Tibial artery (tissue), 4 donors: ENCODE measurements around the gene SERPINA6.

Experiments
- DNase-seq, 2 donors: peaks; one replicate each; pipeline ENCODE4 v3.0.0-alpha.2; 2019
- H3K27ac ChIP-seq, 2 donors: fragments of 200-600 bp; sonication (generic) in 1 of 2; 1 replicate in 1 of 2; 2 replicates in 1 of 2; pipeline ENCODE4 v1.5.1; 2018 to 2019; ENCODE audit warnings: mild to moderate bottlenecking in 1 of 2
- H3K27me3 ChIP-seq, 2 donors: fragments of 200-600 bp; sonication (generic) in 1 of 2; one replicate each; pipeline versions ENCODE4 v1.5.1 to v1.6.0; 2016 to 2019
- H3K36me3 ChIP-seq, 3 donors: fragments of 200-600 bp; sonication (generic) in 2 of 3; one replicate each; pipeline ENCODE4 v1.5.1; 2016 to 2019; ENCODE audit warnings: mild to moderate bottlenecking in 2 of 3
- H3K4me1 ChIP-seq, 4 donors: fragments of 200-600 bp; sonication (generic) in 2 of 4; 1 replicate in 3 of 4; 2 replicates in 1 of 4; pipeline ENCODE4 v1.5.1; 2016 to 2019
- H3K4me3 ChIP-seq, 2 donors: fragments of 200-600 bp; sonication (generic) in 1 of 2; 1 replicate in 1 of 2; 2 replicates in 1 of 2; pipeline ENCODE4 v1.5.1; 2018 to 2019; ENCODE audit warnings: mild to moderate bottlenecking in 2 of 2
- H3K9me3 ChIP-seq, 3 donors: fragments of 200-600 bp; sonication (generic) in 1 of 3; one replicate each; pipeline ENCODE4 v1.5.1; 2016 to 2019
- intact Hi-C: fragments of 100-400 bp; cut with DNase I; formaldehyde crosslinking; loops from one replicate; pipeline ENCODE4 v1.15.0; 2023; ENCODE audit warnings: low total_unique reads
- TF ChIP-seq, protein P1 (sequence below), 2 experiments: fragments of 200-600 bp in 1 of 2; fragments of 450-650 bp in 1 of 2; IDR thresholded peaks; one replicate each; pipeline ENCODE4 v1.5.1; 2017 to 2019; ENCODE audit warnings: antibody characterized with exemption in 2 of 2, mild to moderate bottlenecking in 1 of 2, moderate library complexity in 1 of 2

Gene SERPINA6

DNA sequence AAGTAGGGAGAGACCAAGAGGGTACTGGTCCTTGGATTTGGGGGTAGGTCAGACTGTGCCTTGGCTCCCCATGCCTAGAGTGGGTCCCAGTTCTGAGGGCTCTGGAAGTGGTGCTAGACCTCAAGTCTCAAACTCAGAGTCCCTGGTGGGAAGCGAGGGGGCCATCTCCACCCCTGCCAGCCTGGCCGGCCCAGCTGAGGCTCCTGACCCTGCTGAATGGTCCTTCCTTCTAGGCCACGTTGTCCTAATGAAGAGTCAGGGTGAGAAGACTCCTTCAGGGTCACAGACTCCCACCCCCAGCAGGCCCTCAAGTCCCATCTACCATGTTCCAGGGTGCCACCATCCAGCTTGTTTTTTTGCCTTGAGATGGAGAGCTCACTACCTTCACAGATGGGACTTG is 12.9 kb downstream of the SERPINA6 start:
- Histone ChIP-seq H3K4me1 (no peaks in the 10 kb centered on the region), H3K9me3 (no peaks in the 10 kb centered on the region), H3K27me3 (no peaks in the 10 kb centered on the region), H3K36me3 (no peaks in the 10 kb centered on the region), H3K27ac (no peak overlapping the region), H3K4me3 (no peak overlapping the region)
- intact Hi-C loops: no loop called here
- no peak for DNase-seq
- TF ChIP-seq, protein P1, sequence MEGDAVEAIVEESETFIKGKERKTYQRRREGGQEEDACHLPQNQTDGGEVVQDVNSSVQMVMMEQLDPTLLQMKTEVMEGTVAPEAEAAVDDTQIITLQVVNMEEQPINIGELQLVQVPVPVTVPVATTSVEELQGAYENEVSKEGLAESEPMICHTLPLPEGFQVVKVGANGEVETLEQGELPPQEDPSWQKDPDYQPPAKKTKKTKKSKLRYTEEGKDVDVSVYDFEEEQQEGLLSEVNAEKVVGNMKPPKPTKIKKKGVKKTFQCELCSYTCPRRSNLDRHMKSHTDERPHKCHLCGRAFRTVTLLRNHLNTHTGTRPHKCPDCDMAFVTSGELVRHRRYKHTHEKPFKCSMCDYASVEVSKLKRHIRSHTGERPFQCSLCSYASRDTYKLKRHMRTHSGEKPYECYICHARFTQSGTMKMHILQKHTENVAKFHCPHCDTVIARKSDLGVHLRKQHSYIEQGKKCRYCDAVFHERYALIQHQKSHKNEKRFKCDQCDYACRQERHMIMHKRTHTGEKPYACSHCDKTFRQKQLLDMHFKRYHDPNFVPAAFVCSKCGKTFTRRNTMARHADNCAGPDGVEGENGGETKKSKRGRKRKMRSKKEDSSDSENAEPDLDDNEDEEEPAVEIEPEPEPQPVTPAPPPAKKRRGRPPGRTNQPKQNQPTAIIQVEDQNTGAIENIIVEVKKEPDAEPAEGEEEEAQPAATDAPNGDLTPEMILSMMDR (IDR thresholded peaks at IDR 0.05): no peak

DNA sequence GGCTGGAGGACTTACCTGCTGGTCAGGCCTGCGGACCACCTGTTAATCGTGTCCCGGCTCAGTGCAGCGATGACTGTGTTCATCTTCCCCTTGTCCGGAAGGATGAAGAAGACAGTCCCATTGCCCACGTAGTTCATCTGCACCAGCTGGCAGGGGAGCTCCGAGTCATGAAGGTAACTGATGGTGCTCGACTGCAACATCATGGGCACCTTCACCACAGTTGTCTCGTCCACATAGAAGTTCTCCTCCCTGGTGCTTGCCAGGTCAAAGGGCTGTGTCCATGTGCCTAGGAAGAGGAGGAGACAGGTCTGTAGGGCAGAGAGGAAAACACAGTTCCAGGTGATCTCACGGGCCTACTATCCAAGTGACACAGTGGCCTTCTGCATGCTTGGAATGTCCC is 13.4 kb downstream of the SERPINA6 start:
- H3K27me3 ChIP-seq: no peaks in the 10 kb centered on the region
- H3K9me3 ChIP-seq: no peaks in the 10 kb centered on the region
- DNase-seq: no peak
- TF ChIP-seq, protein P1 (IDR thresholded peaks at IDR 0.05): no peak
- no peak overlapping the region for H3K4me3 ChIP-seq
- intact Hi-C loops: no loop called here
- no peak overlapping the region for H3K27ac ChIP-seq
- H3K36me3 ChIP-seq: no peaks in the 10 kb centered on the region
- no peaks in the 10 kb centered on the region for H3K4me1 ChIP-seq

DNA sequence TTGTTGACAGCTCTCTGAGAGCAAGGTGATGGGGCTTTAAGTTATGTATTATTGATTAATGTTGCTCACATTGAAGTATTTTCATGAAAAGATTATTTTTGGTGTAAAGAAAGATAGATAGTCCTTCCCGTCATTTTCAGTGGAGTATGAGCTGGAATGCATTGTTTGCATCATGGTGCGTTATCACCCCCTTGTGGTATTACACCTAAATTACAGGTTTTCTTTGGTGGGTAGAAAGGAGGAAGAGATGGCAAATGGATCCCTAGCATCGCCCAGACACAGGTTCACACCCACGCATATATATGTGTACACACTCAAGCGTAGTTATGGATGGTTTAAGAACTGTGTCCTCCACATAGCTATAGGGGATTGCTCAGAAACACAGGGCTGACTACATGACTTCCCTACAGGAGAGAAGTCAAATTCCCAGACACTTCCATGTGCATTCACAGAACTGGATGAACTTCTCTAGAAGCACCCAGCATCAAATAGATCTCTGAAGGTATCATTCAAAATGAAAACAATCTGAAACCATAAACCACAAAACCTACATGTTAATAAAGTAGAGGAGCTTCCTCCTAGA is 15.6 kb downstream of the SERPINA6 start:
- no peaks in the 10 kb centered on the region for H3K9me3 ChIP-seq
- no peaks in the 10 kb centered on the region for H3K4me1 ChIP-seq
- no peaks in the 10 kb centered on the region for H3K36me3 ChIP-seq
- intact Hi-C loops: no loop called here
- no peak overlapping the region for H3K4me3 ChIP-seq
- no peak overlapping the region for H3K27ac ChIP-seq
- no peaks in the 10 kb centered on the region for H3K27me3 ChIP-seq
- no peak for DNase-seq
- TF ChIP-seq, protein P1 (IDR thresholded peaks at IDR 0.05): no peak

DNA sequence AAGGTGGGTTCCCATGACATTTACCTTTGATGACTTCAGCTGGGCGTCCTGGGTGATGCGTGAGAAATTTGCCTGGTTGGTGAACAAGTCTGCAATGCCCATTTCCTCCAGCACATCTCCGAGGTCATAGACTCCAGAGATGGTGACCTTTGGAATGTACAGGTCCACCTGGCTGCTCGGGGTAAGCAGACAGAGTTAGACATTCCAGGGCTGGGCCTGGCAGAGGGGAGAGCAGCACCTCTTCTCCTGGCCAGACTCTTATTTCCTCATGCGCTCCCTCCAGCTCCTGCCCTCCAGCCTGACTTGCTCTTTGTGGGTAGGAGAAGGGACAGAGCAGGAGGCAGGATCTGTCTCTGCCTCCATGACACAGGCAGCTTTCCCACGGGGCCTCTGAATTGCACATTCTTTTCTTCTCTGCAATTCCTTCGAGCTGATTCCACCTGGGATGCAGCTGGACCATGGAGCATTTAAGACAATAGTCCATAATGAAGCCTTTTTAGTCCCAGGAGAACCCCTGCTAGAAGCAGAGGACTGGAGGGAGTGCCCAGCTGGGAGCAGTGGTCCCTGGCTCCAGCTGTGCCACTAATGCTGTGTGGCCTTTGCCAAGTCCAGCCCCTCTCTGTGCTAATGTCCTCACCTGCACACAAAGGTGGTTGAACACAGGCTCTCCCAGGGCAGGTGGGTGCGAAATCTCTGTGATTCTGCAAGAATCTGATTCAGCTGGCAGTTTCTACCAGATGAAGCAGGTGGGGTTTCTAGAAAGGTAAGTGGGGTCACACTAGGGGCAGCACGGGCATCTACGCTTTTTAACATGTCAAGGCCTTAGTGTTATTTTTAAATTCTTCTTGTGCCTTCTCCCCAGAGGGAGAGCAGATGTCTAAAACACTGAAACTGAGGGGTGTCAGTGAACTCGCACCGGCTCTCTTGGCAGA is 16.8 kb downstream of the SERPINA6 start:
- no peaks in the 10 kb centered on the region for H3K27me3 ChIP-seq
- no peak overlapping the region for H3K4me3 ChIP-seq
- intact Hi-C loops: no loop called here
- no peak for DNase-seq
- H3K27ac ChIP-seq: no peak overlapping the region
- no peaks in the 10 kb centered on the region for H3K4me1 ChIP-seq
- TF ChIP-seq, protein P1 (IDR thresholded peaks at IDR 0.05): no peak
- no peaks in the 10 kb centered on the region for H3K36me3 ChIP-seq
- no peaks in the 10 kb centered on the region for H3K9me3 ChIP-seq

DNA sequence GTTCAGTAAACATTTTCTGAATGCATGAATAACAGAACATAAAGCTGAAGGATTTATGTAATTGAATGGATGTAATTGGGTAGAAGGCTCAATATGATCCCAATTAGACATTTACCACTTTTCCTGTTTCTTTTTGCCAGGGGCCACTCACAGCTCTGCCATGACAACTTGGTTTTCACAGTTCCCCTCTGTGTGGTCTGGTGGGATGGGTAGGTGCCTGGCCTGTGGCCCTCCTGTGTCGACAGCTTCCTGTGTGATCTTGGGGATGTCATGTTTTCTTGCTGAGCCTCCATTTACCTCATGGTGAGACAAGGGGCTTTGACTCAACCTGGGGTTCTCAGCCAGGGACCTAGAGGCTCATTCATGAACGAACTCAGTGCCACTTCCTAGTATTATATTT is 17.5 kb downstream of the SERPINA6 start:
- no peaks in the 10 kb centered on the region for H3K4me1 ChIP-seq
- no peaks in the 10 kb centered on the region for H3K9me3 ChIP-seq
- intact Hi-C loops: no loop called here
- no peaks in the 10 kb centered on the region for H3K36me3 ChIP-seq
- no peak for DNase-seq
- TF ChIP-seq, protein P1 (IDR thresholded peaks at IDR 0.05): no peak
- no peaks in the 10 kb centered on the region for H3K27me3 ChIP-seq
- H3K4me3 ChIP-seq: no peak overlapping the region
- H3K27ac ChIP-seq: no peak overlapping the region
